Epithelial cell of esophagus (primary cell): ENCODE measurements around the gene BPIFA3.

Source experiments
- DNase-seq: peaks from one replicate; pipeline ENCODE4 v3.0.0; 2010; ENCODE audit warnings: low read depth
- H3K4me3 ChIP-seq: 2 replicates; pipeline ENCODE4 v1.5.1; 2011; ENCODE audit warnings: mild to moderate bottlenecking, low read length, control low read depth
- TF ChIP-seq, protein P1 (sequence below): IDR thresholded peaks from 2 replicates; pipeline ENCODE4 v1.5.1; 2011; ENCODE audit warnings: low read depth, mild to moderate bottlenecking, low read length, control low read depth, inconsistent platforms; ENCODE audit not compliant: insufficient read depth; ENCODE audit errors: missing control alignments

BPIFA3 gene

DNA sequence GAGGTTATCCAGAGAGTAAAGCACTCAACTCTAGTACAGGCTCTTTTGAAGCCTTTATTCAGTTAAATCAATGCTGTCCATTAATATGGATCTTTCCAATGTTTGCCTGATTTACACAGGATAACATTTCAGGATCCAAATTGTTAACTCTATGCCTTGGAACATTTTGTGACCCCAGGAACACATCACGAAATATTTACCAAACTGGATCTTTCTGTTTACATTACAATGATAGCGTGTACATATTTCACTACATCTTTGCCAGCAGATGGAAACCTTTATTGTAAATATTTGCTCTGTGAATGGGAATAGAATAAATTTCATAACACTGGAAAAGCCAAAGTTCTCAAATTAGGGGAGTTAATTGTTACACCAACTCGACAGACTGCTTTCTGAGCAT, 25.7 kb upstream of the BPIFA3 start:
- no peak for DNase-seq
- TF ChIP-seq, protein P1, sequence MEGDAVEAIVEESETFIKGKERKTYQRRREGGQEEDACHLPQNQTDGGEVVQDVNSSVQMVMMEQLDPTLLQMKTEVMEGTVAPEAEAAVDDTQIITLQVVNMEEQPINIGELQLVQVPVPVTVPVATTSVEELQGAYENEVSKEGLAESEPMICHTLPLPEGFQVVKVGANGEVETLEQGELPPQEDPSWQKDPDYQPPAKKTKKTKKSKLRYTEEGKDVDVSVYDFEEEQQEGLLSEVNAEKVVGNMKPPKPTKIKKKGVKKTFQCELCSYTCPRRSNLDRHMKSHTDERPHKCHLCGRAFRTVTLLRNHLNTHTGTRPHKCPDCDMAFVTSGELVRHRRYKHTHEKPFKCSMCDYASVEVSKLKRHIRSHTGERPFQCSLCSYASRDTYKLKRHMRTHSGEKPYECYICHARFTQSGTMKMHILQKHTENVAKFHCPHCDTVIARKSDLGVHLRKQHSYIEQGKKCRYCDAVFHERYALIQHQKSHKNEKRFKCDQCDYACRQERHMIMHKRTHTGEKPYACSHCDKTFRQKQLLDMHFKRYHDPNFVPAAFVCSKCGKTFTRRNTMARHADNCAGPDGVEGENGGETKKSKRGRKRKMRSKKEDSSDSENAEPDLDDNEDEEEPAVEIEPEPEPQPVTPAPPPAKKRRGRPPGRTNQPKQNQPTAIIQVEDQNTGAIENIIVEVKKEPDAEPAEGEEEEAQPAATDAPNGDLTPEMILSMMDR = no peak
- no peak overlapping the region for H3K4me3 ChIP-seq

- H3K4me3 ChIP-seq = no peak overlapping the region
- TF ChIP-seq, protein P1 = no peak
- no peak for DNase-seq
Measured at GRCh38 chr20:33191955-33192354, 25.2 kb upstream of the BPIFA3 start.

- no peak for DNase-seq
- H3K4me3 ChIP-seq = no peak overlapping the region
- TF ChIP-seq, protein P1 = no peak
Measured at GRCh38 chr20:33192912-33193501, 24.1 kb upstream of the BPIFA3 start.

DNA sequence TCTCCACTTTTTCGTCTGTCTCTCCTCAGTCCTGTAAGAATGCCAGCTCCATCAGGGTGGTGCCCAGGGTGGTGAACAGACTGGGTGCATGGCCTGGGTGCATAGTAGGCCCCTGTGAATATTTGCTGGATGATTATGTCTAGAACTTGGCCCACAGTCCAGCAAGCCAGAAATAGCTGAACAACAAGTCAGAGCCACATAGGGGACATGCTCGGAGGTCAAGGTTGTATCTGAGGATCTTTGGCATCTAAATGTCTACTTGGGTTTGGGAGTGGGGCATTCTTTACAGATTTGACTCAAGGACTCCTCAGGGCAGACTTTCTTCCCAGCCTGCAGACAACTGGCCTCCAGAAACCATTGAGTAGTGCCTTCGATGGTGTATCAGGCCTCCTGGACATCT, 18.1 kb upstream of the BPIFA3 start:
- DNase-seq = no peak
- H3K4me3 ChIP-seq = no peak overlapping the region
- TF ChIP-seq, protein P1 = no peak

DNA sequence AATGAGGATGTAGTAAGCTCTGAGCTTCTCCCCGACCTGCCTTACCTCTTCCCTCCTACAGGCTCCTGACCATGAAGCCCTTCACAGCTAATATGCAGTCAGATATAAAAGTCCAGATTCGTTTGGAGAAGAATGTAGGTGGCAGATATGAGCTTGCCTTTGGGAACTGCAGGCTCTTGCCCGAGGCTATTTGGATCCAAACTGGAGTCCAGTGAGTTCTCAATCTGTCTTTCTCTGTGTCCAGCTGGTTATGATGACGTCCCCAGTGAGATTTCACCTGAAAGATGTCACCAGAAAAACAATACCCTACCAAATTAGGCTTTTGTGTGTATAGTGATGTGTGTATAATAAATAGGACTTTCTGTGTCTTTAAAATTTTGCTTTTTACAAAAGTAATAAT, 14.7 kb upstream of the BPIFA3 start:
- DNase-seq = no peak
- TF ChIP-seq, protein P1 = no peak

GRCh38 chr20:33203444-33203843, 13.7 kb upstream of the BPIFA3 start:
- TF ChIP-seq, protein P1 = no peak
- no peak for DNase-seq
- no peak overlapping the region for H3K4me3 ChIP-seq

More for the DNA sequence above, 14.7 kb upstream of the BPIFA3 start:
- no peak overlapping the region for H3K4me3 ChIP-seq

DNA sequence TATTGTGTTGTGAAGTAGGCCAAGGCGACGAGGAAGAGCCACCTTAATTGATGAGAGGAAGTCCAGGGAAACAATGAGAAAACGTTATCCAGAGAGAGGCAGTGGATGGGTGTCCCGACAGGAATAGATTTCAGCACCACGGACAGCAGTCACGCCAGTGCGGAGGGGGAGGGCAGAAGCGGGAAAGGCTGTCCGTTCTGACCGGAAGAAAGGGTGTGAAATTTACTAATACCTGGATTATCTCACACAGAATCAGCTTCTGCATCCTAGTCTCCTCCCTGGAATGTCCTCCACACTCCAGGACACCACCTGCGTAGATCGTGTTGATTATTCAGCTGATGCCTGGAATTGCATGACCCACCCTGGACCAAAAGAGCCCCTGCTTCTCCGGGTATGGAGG, 7.4 kb upstream of the BPIFA3 start:
- TF ChIP-seq, protein P1 = no peak
- peak; percentile 67 for DNase-seq

More for the DNA sequence above, 7.4 kb upstream of the BPIFA3 start:
- no peak overlapping the region for H3K4me3 ChIP-seq
